NCI-H2029 (cell line): Measurements from ENCODE around the gene ADD3.
"Not testable (repeated sequence)": the region's sequence is repeated elsewhere in the genome, so short reads cannot be mapped to it uniquely, and the experiment has no call there.

ENCODE experiments used
- DNase-seq: peaks from one replicate; lab custom pipeline; 2025; lab: John Stamatoyannopoulos, UW

Gene ADD3

DNA sequence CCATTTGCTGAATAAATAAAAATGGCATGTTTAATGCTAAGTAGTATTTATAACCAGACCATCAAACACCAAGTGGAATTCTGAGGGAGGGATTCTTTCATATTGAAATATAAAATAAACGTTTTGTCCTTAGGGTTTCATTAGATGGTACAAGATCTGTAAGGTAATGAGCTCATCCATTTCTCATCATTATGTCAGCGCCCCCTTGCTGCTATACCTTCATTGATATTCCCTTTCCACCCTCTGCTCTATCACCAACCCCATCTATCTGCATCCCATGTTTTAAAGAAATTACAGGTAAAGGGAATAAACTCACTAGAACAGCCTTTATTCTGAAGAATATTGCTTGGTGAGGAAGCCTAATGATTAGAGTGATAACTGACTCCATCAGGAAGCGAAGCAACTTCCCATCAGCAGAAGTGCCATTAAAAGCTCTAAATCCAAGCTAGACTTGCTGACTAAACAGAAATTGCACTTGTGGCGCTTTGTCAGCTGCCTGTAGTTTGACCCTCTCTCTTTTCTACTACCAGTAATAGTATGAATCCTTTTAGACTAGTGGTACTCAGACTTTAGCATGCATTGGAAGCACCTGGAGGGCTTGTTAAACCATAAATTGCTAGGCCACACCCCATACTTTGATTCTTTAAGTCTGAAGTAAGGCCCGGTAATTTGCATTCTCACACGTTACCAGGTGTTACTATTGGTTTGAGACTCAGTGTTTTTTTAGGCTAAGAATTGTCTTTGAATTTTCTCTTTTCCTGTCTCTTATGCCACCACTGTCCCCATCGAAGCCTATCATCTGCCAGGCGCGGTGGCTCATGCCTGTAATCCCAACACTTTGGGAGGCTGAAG, 27.5 kb downstream of the ADD3 start:
- no peak for DNase-seq

DNA sequence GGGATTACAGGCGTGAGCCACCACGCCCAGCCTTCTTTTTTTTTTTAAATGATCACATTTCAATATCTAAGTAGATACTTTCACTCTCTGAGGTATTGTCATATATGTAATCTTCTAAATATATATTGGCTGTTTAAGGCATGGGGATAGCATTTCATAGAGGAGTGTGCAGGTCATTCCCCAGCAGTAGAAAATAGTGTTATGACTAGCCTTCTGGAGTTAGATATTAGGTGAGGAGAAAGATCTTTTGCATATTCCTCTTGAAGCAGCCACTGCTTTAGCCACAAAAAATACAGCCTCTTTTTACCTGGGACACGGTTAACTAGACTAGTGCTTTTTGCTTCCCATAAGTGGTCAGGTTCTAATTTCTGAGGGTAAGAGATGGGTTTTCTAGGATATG, 28.9 kb downstream of the ADD3 start:
- DNase-seq: no peak

DNA sequence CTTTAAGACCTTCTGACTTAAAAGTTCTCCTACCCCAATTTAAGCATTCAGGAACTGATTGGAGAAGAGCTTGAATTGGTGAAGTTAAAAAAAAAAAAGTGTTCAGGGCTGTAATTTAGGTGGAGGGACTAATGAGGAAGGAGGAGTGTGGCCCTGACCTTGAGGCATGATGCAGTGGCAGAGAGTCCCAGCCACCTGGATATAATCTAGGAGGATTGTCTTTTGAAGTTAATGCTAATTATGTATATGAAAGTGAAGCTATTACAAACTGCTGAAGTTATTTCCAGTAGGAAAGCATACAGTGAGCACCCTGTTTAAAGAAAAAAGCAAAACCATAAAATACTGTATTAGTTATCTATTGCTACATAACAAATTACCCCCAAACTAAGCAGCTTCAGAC, 31.5 kb downstream of the ADD3 start:
- DNase-seq: no peak

DNA sequence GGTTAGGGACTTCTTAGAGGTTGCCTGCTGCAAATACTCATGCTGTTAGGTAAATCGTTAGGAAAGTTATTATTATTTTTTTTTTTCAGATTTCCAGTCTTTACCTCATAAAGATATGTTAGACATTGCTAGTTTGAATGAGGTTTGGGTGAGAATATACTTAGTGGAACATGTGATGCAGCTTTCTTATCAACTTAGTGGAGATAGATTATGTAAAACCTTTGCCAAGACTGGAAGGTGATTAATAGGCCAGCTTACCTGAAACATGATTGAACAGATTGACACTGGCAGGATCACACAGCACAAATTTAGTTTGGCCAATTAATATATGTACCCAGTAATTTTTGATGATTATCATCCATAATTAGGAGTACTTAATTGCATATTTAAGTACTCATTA, 32.3 kb downstream of the ADD3 start:
- DNase-seq: no peak

DNA sequence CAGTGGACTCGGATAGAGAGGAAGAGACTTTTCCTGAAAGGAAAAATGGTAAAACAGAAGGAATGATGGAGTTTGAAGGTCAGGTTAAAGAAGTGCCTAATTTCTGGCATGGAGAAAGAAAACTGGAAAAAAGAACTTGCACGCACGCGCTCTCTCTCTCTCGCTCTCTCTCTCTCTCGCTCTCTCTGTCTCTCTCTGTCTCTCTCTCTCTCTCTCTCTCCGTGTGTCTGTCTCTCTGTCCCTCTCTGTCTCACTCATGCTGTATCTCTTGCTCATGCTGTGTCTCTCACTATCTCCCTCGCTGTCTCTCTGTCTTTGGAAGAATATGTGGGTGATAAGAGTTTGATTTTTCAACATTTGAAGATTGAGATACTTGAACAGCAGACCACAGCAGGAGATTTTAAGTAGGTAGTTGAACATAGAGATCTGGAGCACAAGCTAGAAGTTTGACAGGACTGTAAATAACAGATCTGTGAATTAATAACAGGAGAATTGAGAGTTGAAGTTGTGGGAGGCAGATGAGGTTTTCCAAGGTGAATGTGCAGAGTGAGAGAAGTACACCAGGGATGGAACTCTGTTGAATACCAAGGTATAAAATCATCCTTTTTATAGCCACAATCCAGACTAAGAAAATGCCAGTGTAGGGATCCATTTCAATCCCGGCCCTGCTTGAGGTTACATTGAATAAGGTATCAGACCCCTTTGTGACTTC, 33.1 kb downstream of the ADD3 start:
- DNase-seq: no peak

DNA sequence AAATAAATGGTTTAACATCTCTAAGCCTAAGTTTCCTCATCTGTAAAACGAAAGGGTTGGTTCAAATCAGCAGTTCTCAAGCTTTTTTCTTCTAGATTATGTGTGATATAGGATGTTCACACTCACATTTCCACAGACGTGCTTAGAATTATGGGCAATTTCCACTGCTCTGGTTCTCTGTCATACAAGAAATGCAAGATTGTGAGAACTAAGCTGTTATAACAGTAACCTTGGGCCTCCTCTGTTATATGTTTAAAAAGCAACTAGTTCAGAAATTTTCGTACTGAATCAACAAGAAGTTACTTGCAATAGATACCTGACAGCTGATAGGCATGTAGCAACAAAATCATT, 33.7 kb downstream of the ADD3 start:
- no peak for DNase-seq

DNA sequence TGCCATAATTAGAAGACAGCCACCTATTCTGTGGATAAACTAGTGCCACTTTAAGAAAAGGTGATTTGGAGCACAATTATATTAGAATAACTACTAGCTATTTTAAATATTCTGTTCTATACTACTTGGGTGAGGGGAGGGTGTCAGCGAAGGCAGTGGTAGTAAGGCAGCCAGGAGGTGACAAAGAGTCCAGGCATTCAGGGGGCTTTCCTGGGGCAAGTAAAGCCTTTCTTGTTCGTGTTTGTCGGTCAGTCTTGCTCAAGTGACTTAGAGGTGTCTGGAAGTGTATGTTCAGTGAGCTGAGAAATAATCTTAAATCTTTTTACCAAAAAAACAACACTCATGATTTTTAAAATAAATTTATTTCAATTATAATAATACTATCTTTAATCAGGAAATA, 34.4 kb downstream of the ADD3 start:
- DNase-seq: no peak

DNA sequence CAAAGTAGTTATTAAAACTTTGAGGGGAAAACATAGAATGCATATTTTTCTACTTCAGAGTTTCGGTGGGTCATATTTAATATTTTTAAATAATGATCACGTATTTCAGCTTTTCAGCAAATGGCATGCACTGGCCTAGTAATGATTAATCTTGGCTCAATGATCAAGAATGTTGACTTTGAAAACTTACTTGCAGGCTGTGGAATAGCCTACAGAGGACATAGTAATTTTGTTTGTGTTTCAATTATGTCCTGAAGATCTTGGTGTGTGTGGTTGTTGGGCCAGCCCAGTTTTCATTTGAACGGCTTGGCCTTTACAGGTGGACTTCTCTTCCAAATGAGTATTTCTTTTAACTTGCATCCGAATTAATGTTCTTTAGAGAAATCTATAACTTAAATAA, 35.1 kb downstream of the ADD3 start:
- DNase-seq: no peak

DNA sequence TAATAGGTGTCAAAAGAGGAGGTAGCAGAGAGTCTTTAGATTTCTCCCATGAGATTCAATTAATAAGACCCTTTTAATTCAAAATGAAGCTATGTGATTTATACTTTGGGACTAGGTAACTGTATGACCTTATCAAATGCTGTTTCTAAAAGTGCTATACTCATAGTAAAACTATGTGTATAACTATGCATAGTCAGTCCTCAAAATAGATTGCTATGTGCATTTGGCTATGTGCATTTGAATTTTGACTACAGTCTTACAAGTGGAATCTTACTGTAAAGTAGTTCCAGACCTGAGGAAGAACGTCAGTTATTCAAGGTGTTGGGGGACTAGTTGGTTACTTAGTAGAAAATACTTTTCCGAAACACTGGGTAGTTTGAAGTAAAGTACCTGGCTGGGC, 36.9 kb downstream of the ADD3 start:
- DNase-seq: no peak

DNA sequence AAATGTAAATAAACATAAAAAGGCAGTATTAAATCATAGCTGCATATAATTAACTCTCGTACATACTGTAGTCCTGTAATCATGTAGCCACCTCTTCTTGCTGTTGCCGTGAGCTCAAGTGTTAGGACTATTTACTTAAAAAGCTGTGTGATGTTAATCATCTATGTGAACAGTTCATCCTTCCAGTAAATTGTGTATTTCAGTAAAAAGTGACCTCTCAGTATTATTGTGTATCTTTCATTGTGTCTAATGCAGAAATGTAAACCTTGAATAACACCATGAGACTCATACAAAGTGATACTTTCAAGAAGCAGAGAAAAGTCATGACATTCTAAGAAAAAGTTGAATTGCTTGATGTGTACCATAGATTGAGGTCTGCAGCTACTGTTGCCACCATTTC, 38.0 kb downstream of the ADD3 start:
- peak; percentile 25 for DNase-seq

DNA sequence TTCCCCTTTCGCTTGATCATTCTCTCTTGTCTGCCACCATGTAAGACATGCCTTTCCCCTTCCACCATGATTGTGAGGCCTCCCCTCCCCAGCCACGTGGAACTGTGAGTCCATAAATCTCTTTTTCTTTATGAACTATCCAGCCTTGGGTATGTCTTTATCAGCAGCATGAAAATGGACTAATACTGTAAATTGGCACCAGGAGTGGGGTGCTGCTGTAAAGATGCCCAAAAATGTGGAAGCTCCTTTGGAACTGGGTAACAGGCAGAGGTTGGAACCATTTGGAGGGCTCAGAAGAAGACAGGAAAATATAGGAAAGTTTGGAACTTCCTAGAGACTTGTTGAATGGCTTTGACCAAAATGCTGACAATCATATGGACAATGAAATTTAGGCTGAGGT, 40.4 kb downstream of the ADD3 start:
- not testable (repeated sequence) for DNase-seq

DNA sequence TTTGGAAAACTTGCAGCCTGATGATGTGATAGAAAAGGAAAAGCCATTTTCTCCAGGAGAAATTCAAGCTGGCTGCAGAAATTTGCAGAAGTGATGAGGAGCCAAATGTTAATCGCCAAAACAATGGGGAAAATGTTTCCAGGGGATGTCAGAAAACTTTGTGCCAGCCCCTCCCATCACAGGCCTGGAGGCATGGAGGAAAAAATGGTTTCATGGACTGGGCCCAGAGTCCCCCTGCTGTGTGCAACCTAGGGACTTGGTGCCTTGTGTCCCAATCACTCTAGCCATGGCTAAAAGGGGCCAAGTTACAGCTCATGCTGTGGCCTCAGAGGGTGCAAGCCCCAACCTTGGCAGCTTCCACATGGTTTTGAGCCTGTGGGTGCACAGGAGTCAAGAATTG, 41.0 kb downstream of the ADD3 start:
- DNase-seq: no peak

DNA sequence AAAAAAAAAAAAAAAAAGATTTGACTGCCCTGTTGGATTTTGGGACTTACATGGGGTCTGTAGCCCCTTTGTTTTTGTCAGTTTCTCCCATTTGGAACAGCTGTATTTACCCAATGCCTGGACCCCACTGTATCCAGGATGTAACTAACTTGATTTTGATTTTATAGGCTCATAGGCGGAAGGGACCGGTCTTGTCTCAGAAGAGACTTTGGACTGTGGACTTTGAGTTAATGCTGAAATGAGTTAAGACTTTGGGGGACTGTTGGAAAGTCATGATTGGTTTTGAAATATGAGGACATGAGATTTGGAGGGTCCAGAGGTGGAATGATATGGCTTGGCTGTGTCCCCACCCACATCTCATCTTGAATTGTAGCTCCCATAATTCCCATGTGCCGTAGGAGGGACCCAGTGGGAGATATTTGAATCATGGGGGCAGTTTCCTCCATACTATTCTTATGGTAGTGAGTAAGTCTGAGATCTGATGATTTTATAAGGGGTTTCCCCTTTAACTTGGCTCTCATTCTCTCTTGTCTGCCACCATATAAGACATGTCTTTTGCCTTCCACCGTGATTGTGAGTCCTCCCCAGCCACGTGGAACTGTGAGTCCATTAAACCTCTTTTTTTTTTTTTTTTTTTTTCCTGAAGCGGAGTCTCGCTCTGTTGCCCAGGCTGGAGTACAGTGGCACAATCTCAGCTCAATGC, 42.3 kb downstream of the ADD3 start:
- DNase-seq: not testable (repeated sequence)

DNA sequence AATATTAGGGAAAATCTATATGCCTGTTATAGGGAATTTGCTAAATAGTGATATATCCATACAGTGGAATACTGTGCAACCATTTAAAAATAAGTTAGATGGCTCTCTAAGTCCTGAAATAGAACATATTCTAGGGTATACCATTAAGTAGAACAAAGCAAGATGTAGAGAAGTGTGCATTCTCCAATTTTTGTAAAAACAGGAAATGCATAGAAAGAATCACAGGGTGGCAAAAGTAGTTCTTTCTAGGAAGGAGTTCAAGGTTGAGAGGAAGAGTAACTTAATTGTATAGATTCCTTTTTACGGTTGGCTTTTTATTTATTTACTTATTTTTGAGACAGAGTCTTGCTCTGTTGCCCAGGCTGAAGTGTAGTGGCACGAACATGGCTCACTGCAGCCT, 43.7 kb downstream of the ADD3 start:
- DNase-seq: no peak

DNA sequence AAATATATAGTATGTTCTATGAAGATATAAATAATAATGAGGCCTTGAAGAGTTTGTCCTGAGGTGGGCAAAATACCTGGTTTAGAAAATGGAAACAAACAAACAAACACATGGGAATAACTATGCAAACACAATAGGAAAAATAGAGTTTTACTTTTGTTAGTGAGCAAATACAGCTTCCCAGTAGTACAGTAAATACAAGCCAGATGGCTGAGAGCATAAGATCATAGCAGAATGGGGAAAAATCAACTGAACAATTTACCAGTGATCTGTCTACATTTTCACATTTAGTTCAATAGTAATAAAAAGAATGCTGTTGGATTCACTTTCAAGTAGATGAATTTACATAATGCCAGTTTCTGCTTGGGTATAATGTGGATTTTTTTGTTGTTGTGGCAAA, 45.1 kb downstream of the ADD3 start:
- DNase-seq: no peak

DNA sequence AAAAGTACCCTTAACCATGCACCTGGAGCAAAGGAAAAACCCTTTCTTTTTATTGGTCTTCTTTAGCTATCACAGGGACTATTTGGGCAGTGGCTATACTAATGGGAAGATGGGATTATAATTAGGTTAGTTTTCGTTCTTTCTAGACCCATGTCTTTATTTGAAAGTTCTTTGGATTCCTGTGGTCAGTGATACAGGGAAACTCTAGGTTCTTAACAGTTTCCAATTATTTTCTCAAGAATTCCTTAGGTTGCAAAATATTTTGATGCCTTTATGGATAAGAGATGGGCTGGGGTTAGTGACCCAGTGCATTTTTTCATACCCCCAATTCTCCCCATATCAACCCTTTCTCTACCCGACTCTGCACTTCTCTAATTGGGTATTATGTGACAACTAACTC, 49.0 kb downstream of the ADD3 start:
- DNase-seq: no peak

DNA sequence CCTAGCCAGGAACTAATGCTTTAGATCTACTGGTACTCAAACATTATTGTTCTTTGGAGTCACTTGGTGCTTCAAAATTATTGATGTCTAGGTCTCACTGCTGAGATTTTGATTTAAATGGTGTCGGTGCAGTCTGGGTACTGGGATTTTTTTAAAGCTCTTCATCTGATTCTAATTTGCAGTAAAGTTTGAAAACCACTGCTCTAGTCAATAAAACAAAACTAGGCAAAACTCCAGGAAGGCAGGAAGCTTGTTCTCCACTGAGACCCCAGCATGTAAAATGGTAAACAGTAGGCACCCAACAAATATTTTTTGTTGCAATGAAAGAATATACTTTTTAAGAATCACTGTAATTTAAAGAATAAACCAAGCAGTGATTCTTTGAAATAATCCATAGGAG, 49.7 kb downstream of the ADD3 start:
- DNase-seq: no peak

DNA sequence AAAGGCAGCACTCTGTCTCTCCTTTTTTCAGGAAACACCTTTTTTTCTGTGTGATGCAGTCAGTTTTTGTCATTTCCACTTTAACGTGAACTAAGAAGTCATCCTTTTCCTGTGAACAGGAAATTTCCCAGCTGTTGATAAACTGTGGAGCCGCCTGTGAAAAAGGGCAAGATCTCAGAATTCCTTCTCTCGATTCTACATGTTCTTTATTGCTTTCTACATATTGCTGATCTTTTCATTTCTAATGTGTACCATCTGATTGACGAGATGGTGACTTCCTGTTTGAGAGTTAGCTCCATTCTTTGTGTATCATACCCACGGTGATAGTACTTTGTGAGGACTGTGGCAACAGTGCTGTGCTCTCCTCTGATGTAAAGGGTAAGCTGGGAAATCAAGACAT, 50.4 kb downstream of the ADD3 start:
- DNase-seq: no peak

DNA sequence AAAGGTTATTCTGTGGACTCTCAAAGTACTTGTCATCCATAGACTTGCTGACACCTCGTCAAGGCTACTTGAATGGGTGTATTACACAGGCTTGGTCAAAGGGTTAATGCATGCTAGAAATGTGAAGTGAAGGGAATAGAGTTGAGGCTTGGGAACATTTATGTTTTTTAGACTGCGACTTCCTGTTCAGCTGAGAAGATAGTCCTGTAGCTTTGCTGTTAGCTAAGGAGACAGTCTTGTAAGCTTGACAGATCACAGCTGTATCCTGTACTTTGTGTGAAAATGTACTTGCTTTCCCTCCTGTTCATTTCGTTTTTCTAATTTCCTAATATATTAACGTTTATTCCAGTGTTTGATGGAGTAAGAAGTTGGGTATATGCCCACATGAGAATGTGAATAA, 52.1 kb downstream of the ADD3 start:
- DNase-seq: no peak

DNA sequence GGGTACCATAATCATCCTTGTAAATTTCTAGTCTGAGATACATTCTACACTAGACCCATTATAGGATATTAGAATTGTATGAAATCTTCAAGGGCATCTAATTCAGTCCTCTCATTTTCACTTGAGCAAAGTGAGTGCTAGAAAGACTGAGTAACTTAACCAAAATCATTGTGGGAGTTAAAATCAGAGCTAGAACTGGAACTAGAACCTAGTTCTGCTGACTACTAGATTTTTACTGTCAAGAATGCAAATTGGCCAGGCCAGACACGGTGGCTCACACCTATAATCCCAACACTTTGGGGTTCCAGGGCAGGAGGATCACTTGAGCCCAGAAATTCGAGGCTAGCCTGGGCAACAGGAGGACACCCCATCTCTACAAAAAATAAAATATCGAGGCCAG, 53.9 kb downstream of the ADD3 start:
- no peak for DNase-seq

DNA sequence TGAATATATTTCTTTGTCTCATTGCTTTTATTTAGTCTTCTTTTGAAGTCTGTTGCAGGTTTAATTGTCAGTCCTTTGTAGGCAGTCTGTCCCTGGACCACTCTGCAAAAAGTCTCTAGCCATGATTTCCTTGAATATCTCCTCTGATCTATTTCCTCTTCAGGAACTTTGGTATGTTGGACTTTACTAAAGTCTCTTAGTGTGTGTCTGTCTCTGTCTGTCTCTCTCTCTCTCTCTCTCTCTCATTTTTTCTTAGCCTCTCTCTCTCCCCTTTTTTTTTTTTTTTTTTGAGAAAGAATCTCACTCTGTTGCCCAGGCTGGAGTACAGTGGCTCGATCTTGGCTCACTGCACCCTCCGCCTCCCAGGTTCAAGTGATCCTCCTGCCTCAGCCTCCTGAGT, 57.5 kb downstream of the ADD3 start:
- DNase-seq: no peak

DNA sequence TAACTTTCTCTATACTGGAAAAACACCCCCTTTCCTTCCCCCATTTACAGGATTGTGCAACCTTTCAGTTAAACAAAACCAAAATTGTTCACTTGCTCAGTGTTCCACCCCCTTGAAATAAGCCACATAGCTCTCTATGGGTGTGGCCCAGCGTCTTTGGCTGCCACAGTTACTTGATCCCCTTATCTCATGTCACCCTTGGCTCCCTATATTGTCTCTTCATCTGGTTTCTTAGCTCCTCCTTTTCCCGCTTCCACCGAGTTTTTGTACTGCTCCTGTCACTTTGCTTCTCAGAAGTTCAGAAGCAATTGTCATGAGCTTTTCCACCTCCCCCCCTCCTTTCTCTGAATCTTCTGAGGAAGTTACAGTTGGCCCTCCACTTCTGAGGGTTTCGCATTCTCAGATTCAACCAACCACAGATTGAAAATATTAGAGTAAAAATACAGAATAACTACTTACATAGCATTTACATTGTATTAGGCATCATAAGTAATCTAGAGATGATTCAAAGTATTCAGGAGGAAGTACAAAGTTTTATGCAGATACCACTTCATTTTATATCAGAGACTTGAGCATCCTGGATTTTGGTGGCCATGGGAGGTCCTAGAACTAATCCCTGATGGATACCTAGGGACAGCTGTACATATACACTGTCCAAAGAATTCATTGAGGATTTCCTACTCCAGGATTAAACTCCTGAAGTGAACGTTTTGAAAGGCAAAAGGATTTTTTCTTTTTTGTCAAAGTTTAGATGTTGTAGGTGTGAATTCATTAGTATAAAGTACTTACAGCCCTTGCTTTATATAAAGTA, 60.4 kb downstream of the ADD3 start:
- DNase-seq: no peak
